SU-DHL-6 (cell line): ENCODE results near the gene SAMSN1.

Experiments used
- CTCF ChIP-seq: fragments of 200-600 bp; sonication (generic); IDR thresholded peaks from one replicate; pipeline ENCODE4 v1.5.1; 2017; ENCODE audit warnings: antibody characterized with exemption, mild to moderate bottlenecking, low read length, moderate library complexity; ENCODE audit not compliant: insufficient read depth, poor library complexity, severe bottlenecking
- EZH2phosphoT487 ChIP-seq: fragments of 200-600 bp; sonication (generic), shearing (Covaris generic); conservative IDR thresholded peaks from 2 replicates; pipeline ENCODE4 v1.6.1; 2018; ENCODE audit warnings: mild to moderate bottlenecking, antibody characterized with exemption, low read length, moderate library complexity, mixed read lengths

GRCh38 chr21:14474995-14475394, 71.1 kb downstream of the SAMSN1 start:
- TF ChIP-seq CTCF: no peak
- no peak for TF ChIP-seq EZH2phosphoT487
